KOPT-K1 (cell line): ENCODE data around the gene SLC10A6.
"Not testable (repeated sequence)": the region's sequence is repeated elsewhere in the genome, so short reads cannot be mapped to it uniquely, and the experiment has no call there.

Experiments used
- H3K27ac ChIP-seq: fragments of 200-600 bp; sonication (generic); 2 replicates; pipeline ENCODE4 v1.5.1; 2016; ENCODE audit warnings: antibody characterized with exemption, mild to moderate bottlenecking, low read depth, low read length; ENCODE audit not compliant: poor library complexity, severe bottlenecking
- H3K36me3 ChIP-seq: fragments of 200-600 bp; sonication (generic); 2 replicates; pipeline ENCODE4 v1.5.1; 2017; ENCODE audit warnings: antibody characterized with exemption, mild to moderate bottlenecking, low read length, moderate library complexity; ENCODE audit not compliant: insufficient read depth
- H3K9me3 ChIP-seq: fragments of 200-600 bp; sonication (generic); 2 replicates; pipeline ENCODE4 v1.5.1; 2017; ENCODE audit warnings: antibody characterized with exemption, low read length, mild to moderate bottlenecking; ENCODE audit not compliant: insufficient read depth, poor library complexity, severe bottlenecking

SLC10A6 gene, protein sequence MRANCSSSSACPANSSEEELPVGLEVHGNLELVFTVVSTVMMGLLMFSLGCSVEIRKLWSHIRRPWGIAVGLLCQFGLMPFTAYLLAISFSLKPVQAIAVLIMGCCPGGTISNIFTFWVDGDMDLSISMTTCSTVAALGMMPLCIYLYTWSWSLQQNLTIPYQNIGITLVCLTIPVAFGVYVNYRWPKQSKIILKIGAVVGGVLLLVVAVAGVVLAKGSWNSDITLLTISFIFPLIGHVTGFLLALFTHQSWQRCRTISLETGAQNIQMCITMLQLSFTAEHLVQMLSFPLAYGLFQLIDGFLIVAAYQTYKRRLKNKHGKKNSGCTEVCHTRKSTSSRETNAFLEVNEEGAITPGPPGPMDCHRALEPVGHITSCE

DNA sequence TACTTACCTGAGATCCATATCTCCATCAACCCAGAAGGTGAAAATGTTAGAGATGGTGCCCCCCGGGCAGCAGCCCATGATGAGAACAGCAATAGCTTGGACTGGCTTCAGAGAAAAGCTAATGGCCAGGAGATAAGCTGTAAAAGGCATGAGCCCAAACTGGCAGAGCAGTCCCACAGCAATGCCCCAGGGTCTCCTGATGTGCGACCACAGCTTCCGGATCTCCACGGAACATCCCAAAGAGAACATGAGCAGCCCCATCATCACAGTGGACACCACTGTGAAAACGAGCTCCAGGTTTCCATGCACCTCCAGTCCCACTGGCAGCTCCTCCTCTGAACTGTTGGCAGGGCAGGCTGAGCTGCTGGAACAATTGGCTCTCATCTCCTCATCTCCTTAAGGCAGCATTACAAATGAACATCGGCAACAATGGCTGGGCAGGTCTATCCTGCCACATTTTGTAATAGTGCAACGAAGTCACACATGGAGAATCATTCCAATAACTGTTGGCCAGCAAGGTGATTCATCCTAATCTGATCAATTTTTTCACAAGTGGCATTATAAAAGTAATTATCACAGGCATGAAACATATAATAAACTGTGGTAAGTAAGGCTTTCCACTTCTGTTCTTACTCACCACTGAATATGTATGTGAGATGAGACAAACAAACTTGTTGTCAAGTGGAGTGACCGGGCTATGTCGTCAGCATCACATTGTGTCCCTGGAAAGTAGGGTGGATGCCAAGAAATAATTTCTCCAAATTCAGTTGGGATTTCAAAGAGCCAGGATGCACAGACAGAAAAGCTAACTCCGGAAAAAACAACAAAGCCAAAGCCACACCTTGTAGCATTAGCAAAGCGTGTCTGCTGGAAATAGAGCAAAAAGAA, at the start of gene SLC10A6:
Gene SLC10A6, minus strand, starts transcription at position 653 of the 888 bp plus-strand sequence. Its CDS starts 269 bp downstream, at position 384.
- Histone ChIP-seq H3K36me3 (no peaks in the 10 kb centered on the region), H3K9me3 (no peaks in the 10 kb centered on the region), H3K27ac (no peak within 1 kb of the TSS)

DNA sequence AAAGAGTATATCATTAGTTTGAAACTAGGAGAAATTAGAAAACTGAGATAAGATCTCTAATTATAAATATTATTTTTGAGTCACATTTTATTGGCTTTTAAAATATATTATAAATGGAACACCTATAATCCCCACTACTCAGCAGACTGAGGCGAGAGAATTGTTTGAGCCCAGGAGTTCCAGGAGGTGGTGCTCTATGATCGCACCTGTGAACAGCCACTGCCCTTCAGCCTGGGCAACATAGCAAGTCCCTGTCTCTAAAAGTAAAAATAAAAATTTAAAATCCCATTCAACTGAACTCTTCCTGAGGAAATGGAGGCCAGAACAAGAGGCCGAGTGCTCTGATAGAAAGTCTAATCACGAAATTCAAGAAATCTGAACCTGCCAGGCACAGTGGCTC, 49.4 kb upstream of the SLC10A6 start:
- no peaks in the 10 kb centered on the region for H3K36me3 ChIP-seq

DNA sequence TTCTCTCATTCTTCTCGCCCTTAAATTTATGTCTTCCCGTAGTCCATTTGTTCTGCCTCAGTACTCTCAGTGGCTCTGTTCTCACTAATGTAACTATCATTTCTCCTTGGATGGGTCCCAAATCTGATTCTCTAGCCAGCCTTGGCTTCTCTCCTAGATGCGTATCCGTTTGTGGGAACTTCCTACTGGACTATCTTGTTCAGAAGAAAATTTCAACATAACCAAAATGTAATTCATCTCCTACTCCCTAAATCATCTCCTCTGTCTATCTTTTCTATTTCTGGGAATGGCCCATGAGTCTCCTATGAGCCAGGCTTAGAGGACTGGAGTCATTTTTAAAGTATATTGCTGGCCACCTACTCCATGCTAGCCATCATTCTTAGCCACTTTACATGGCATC, 47.4 kb upstream of the SLC10A6 start:
- no peak overlapping the region for H3K27ac ChIP-seq
- H3K9me3 ChIP-seq, result no peaks in the 10 kb centered on the region
- H3K36me3 ChIP-seq, result no peaks in the 10 kb centered on the region

More for the DNA sequence above, 49.4 kb upstream of the SLC10A6 start:
- Histone ChIP-seq H3K27ac (no peak overlapping the region), H3K9me3 (no peaks in the 10 kb centered on the region)

DNA sequence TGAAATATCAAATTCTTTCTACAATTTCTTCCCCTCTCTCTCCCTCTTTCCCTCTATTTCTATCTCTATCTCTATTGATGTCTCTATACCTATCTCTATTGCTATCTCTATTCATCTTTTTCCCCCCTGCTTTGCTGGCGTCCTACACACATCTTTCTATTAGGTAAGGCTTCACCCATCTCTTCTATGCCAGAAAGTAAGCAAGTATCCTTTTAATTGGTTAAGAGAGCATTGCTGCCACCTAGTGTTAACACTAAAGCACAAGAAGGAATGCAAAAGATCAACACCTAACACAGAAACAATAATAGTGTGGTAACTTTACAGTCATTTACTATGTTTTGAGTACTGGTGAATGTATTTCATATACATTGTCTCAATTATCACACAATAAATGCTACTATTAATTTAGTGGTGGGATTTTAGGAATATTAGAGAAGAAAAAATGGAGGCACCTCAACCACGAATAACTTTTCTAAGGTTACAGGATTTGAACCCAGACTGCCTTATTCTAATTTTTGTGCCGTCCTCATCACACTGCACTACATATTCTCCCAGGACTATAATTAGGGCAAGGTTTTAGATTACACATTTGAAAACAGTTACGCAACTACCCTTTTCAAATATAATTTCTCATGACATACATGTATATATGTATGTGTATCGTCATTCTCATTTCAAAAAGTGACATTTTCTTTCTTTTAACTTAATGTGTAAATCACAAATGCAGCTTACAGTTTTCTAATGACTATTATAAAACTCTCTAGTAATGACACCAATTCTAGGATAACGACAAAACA, 46.7 kb upstream of the SLC10A6 start:
- Histone ChIP-seq H3K36me3 (no peaks in the 10 kb centered on the region), H3K9me3 (no peaks in the 10 kb centered on the region), H3K27ac (no peak overlapping the region)

DNA sequence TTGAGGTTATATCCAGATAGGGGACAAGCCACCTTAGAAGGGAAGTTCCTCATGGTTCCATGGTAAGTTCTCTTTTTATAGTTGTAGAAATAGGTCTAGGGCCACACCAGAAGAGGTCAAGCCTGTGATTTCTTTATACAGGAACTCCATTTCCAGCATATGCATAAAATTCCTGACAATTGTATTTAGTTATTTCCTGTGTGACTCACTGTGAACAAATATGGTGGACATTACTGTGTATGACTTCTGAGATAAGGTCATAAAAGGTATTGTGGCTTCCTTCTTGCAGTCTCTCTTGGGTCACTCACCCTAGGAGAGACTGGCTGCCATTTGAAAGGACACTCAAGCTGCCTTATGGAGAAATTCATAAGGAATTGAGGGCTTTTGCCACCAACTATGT, 45.3 kb upstream of the SLC10A6 start:
- no peaks in the 10 kb centered on the region for H3K9me3 ChIP-seq
- H3K27ac ChIP-seq, result no peak overlapping the region
- no peaks in the 10 kb centered on the region for H3K36me3 ChIP-seq

DNA sequence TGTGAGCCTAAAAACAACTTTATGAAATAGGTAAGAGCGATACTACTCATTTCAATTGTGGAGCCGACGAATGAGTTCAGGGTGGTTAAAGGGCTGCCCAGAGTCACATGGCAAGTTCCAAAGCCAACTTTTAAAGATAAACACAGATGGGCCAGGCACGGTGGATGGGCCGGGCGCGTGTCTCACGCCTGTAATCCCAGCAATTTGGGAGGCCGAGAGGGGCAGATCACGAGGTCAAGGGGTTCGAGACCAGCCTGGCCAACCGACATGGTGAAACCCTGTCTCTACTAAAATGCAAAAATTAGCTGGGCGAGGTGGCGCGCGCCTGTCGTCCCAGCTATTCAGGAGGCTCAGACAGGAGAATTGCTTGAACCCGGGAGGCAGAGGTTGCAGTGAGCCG, 44.0 kb upstream of the SLC10A6 start:
- Histone ChIP-seq H3K27ac (no peak overlapping the region), H3K9me3 (no peaks in the 10 kb centered on the region), H3K36me3 (no peaks in the 10 kb centered on the region)

DNA sequence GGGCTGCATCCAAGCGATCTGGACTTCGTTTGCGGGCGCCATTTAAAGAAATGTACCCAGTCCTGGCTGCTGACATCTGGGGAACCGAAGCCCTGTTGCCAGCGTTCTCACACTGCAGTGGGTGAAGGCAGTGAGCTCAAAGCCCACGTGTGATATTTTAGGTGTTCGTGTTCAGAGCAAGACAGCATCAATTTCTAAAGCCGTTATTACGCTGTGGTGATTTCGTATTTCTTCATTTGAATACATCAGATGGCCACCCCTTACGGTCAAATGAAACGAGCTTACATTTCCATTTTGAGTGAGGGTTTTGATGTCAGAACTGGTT, 43.4 kb upstream of the SLC10A6 start:
- Histone ChIP-seq H3K27ac (no peak overlapping the region), H3K9me3 (no peaks in the 10 kb centered on the region)

DNA sequence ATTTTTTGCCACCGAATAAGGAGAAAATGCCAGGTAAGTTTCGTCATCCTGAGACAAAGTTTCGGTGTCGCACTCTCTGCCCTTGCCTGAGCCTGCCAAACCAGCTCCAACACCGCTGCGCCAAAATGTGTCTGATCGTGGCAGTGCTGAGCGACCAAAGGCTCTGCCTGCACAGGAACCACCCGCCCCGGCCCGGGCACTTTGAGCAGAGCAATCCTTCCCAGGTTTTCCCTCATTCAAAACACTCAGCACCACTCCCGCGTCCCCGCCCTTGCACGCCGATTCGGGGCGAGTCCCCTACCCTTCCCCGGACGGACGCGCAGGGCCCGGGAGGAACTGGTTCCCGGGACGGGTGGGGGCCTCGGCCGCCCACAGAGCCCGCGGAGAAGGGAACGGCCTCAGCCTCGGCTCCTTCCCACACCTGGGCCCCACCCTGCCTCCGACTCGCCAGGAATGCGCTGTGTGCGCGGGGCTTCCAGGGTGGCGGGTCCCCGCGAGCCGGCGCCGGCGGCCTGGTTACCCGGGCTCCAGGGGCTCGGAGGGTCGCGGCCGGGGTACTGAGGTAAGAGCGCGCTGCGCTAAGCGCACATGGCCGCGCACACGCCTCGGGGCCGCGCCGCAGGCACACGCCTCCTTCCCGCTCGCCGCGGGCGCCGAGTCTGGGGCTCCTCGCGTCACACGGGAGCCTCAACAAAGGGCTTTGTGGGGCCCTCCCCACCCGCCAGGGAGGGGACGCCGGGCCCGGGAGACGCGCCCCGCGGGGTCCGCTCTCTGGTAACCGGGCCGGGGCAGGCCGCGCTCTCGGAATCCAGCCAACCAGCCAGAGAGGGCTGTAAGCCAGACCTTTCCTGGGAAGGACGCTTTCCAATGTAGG, 42.8 kb upstream of the SLC10A6 start, which contains the start of gene C4orf36:
Gene C4orf36, minus strand, starts transcription at position 661 of the 874 bp plus-strand sequence. CDS start 902 bp downstream, outside the sequence.
- no peaks in the 10 kb centered on the region for H3K9me3 ChIP-seq
- no peak within 1 kb of the TSS for H3K27ac ChIP-seq

More for the DNA sequence above, 43.4 kb upstream of the SLC10A6 start:
- H3K36me3 ChIP-seq, result no peaks in the 10 kb centered on the region

DNA sequence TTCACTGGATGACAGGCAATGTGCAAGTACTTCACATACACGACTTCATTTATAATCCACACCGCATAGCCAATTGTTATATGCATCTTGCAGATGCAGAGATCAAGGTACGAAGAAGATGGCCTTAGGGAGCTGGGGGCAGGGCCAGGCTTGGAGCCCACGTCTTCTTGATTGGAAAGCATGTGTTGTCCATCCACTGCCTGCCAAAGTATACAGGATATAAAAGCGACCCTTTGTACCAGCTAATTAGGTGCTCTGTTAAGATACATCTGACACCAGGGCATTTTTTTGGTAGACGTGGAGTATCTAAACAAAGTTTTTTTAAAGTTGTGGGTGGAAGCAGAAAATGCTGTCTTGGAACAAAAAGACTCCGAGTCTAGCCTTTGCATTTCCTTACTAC, 41.6 kb upstream of the SLC10A6 start:
- H3K27ac ChIP-seq, result no peak overlapping the region

More for the DNA sequence above, 42.8 kb upstream of the SLC10A6 start, which contains the start of gene C4orf36:
- H3K36me3 ChIP-seq, result no peaks in the 10 kb centered on the region

DNA sequence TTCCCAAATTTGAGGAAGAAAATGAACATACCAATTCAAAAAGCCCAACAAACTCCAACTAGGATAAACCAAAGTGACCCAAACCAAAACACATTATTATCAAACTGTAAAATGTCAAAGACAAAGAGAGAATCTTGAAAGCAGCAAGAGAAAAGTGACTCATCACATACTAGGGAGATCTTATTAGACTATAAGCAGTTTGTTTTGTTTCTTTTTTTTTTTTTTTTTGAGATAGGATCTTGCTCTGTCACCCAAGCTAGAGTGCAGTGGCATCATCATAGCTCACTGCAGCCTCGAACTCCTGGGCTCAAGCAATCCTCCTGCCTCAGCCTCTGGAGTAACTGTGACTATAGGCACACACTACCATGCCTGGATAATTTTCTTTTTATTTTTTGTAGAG, 30.5 kb upstream of the SLC10A6 start:
- Histone ChIP-seq H3K9me3 (peaks cover 23% of the 10 kb centered on the region), H3K36me3 (no peaks in the 10 kb centered on the region), H3K27ac (no peak overlapping the region)

More for the DNA sequence above, 41.6 kb upstream of the SLC10A6 start:
- no peaks in the 10 kb centered on the region for H3K36me3 ChIP-seq
- H3K9me3 ChIP-seq, result no peaks in the 10 kb centered on the region

DNA sequence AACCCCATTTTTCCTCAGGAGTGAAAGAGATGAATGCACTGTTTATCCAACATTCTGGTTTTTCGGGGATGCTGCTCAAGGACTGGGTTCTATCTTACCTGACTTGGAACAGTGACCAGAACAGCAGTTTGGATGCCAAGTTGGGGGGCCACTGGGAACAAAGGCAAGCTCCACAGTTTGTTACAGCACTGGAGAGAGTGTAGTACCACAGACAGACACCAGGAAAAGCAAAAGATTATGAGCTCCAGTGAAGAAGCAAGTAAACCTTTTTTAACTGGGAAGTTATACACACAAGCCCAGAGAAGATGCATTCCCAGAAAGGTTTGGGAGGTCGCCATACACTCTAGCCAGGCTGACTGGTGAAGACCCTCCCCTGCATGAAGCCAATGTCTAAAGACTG, 29.5 kb upstream of the SLC10A6 start:
- Histone ChIP-seq H3K27ac (no peak overlapping the region), H3K9me3 (peaks cover 23% of the 10 kb centered on the region), H3K36me3 (no peaks in the 10 kb centered on the region)

DNA sequence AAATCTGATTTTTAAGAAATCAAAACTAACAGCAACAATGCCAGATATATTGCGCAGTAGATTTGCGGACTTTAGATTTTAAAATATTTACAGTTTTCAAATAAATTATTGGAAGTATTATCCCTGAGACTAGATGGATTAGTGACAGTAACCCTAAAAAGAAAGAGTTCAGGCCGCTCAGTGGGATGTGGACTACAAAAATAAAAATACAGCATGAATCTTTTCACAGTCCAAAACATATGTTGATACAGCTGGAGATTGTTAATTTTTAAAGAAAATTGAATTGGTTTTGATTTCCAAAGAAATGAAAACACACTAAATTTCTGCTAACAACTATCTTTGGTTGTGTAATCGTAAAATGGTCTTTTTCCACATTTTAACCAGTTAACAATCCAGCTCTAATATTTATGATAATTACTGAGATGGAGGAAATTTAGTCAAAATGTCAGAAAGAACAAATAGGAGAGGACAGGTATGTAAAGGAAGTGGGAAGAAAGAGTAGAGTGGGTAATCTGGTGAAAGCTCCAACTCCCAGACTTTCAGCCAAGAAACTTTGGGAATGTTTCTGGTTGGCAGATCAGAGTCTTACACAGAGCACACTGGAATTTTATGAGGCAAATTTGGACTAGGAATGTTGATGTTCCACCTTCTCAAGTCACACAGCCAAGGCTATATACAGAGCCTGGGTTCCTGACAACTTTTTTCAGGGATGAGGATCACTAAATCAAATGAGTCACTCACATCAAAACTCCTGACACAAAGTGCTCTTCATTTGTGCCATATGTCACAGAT, 27.9 kb upstream of the SLC10A6 start:
- Histone ChIP-seq H3K27ac (no peak overlapping the region), H3K9me3 (peaks cover 23% of the 10 kb centered on the region), H3K36me3 (no peaks in the 10 kb centered on the region)

DNA sequence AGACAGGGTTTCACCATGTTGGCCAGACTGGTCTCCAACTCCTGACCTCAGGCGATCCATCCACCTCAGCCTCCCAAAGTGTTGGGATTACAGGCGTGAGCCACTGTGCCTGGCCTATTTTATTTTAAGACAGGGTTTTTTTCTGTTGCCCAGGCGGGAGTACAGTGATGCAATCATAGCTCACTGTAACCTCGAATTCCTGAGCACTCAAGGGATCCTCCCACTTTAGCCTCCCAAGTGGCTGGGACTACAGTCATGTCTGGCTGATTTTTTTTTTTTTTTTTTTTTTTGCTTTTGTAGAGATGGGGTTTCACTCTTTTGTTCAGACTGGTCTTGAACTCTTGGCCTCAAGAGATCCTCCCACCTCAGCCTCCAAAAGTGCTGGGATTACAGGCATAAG, 26.3 kb upstream of the SLC10A6 start:
- H3K9me3 ChIP-seq, result peaks cover 23% of the 10 kb centered on the region

More for the DNA sequence above, 26.3 kb upstream of the SLC10A6 start:
- H3K36me3 ChIP-seq, H3K27ac ChIP-seq: not testable (repeated sequence)
